Astrocyte (in vitro differentiated cells and primary cell): ENCODE measurements around the gene MRPL1. TPM values are rescaled to one million over a fixed set of nuclear protein-coding genes. Genes with fewer than 3 reads are reported as not detected.

Source experiments
- DNase-seq: peaks from one replicate; pipeline ENCODE4 v3.0.0-alpha.2; 2010; ENCODE audit warnings: low read depth
- FAIRE-seq: peaks from 2 replicates; lab custom pipeline; 2011; peaks lifted over from hg19 to GRCh38; lab: Jason Lieb, UNC
- H2AFZ ChIP-seq: 2 replicates; pipeline ENCODE4 v1.6.0; 2012; ENCODE audit warnings: low read depth, low read length, inconsistent platforms
- H3K27ac ChIP-seq: 2 replicates; pipeline ENCODE4 v1.5.1; 2011; ENCODE audit warnings: low read depth, low read length, inconsistent platforms
- H3K27me3 ChIP-seq: 2 replicates; pipeline ENCODE4 v1.6.0; 2011; ENCODE audit warnings: low read length, inconsistent platforms; ENCODE audit not compliant: insufficient read depth
- H3K36me3 ChIP-seq: 2 replicates; pipeline ENCODE4 v1.5.1; 2011; ENCODE audit warnings: low read length, inconsistent platforms; ENCODE audit not compliant: insufficient read depth
- H3K4me1 ChIP-seq: 2 replicates; pipeline ENCODE4 v1.5.1; 2011; ENCODE audit warnings: low read length, inconsistent platforms; ENCODE audit not compliant: insufficient read depth
- H3K4me2 ChIP-seq: 2 replicates; pipeline ENCODE4 v1.6.0; 2012; ENCODE audit warnings: low read length, inconsistent platforms
- H3K4me3 ChIP-seq: 2 replicates; pipeline ENCODE4 v1.5.1; 2011; ENCODE audit warnings: low read depth, mild to moderate bottlenecking, low read length, inconsistent platforms; ENCODE audit not compliant: insufficient read depth
- H3K79me2 ChIP-seq: 2 replicates; pipeline ENCODE4 v1.6.0; 2012; ENCODE audit warnings: mild to moderate bottlenecking, low read length, inconsistent platforms; ENCODE audit not compliant: insufficient read depth
- H3K9ac ChIP-seq: 2 replicates; pipeline ENCODE4 v1.6.0; 2012; ENCODE audit warnings: mild to moderate bottlenecking, low read length, inconsistent platforms
- H3K9me3 ChIP-seq: 2 replicates; pipeline ENCODE4 v1.5.1; 2012; ENCODE audit warnings: low read depth, mild to moderate bottlenecking, low read length, inconsistent platforms; ENCODE audit not compliant: insufficient read depth
- H4K20me1 ChIP-seq: 2 replicates; pipeline ENCODE4 v1.6.0; 2012; ENCODE audit warnings: low read length, inconsistent platforms; ENCODE audit not compliant: insufficient read depth
- H3K27ac Mint-ChIP-seq: one replicate; pipeline ENCODE4 v1.8.0; 2021; ENCODE audit warnings: mild to moderate bottlenecking, mixed read lengths; ENCODE audit not compliant: unreplicated experiment
- H3K27me3 Mint-ChIP-seq: one replicate; pipeline ENCODE4 v1.8.0; 2021; ENCODE audit warnings: low read depth, mixed read lengths; ENCODE audit not compliant: unreplicated experiment
- H3K36me3 Mint-ChIP-seq: one replicate; pipeline ENCODE4 v1.8.0; 2021; ENCODE audit warnings: low read depth, mixed read lengths; ENCODE audit not compliant: unreplicated experiment
- H3K4me1 Mint-ChIP-seq: one replicate; pipeline ENCODE4 v1.8.0; 2021; ENCODE audit warnings: low read depth, mixed read lengths; ENCODE audit not compliant: unreplicated experiment
- H3K4me3 Mint-ChIP-seq: one replicate; pipeline ENCODE4 v1.8.0; 2021; ENCODE audit warnings: mild to moderate bottlenecking, moderate library complexity, mixed read lengths; ENCODE audit not compliant: unreplicated experiment
- H3K9me3 Mint-ChIP-seq: one replicate; pipeline ENCODE4 v1.8.0; 2021; ENCODE audit warnings: mild to moderate bottlenecking, mixed read lengths; ENCODE audit not compliant: unreplicated experiment
- CTCF ChIP-seq: IDR thresholded peaks from 2 replicates; pipeline ENCODE4 v1.5.1; 2011; ENCODE audit warnings: low read depth, mild to moderate bottlenecking, inconsistent platforms, low read length, moderate library complexity; ENCODE audit not compliant: insufficient read depth
- EZH2 ChIP-seq: IDR thresholded peaks from 2 replicates; pipeline ENCODE4 v1.6.1; 2012; ENCODE audit warnings: mild to moderate bottlenecking, low read length, inconsistent platforms; ENCODE audit not compliant: insufficient read depth
- total RNA-seq: library from RNA; stranded (reverse); gene quantifications from 2 replicates; pipeline ENCODE4 v1.2.1, GENCODE V29; 2021

MRPL1 gene
- total RNA-seq, 1 donor from 2014 or later: 33.2 TPM

- Mint-ChIP-seq H3K27ac (no peak overlapping the region), H3K4me3 (no peak overlapping the region), H3K36me3 (no peaks in the 10 kb centered on the region), H3K9me3 (no peaks in the 10 kb centered on the region), H3K4me1 (peaks cover 8% of the 10 kb centered on the region), H3K27me3 (no peaks in the 10 kb centered on the region)
- no peak for DNase-seq
- no peaks in the 10 kb centered on the region for H4K20me1 ChIP-seq
- no peak overlapping the region for H2AFZ ChIP-seq
- no peak for FAIRE-seq
- TF ChIP-seq EZH2 (no peak), CTCF (no peak)
- H3K36me3 ChIP-seq: no peaks in the 10 kb centered on the region
- no peaks in the 10 kb centered on the region for H3K9me3 ChIP-seq
- no peaks in the 10 kb centered on the region for H3K27me3 ChIP-seq
- H3K9ac ChIP-seq: no peak overlapping the region
- no peak overlapping the region for H3K27ac ChIP-seq
- no peaks in the 10 kb centered on the region for H3K4me1 ChIP-seq
- no peak overlapping the region for H3K4me2 ChIP-seq
- H3K4me3 ChIP-seq: no peak overlapping the region
- no peaks in the 10 kb centered on the region for H3K79me2 ChIP-seq
These were observed 128.3 kb downstream of the MRPL1 start for GRCh38 chr4:77990904-77991358.

GRCh38 chr4:77992581-77992980 is 130.0 kb downstream of the MRPL1 start:
- H3K4me1 Mint-ChIP-seq: peaks cover 8% of the 10 kb centered on the region
- H3K4me2 ChIP-seq: no peak overlapping the region
- DNase-seq (no peak), FAIRE-seq (no peak)
- H3K27ac Mint-ChIP-seq: no peak overlapping the region
- H4K20me1 ChIP-seq: no peaks in the 10 kb centered on the region
- H2AFZ ChIP-seq: no peak overlapping the region
- TF ChIP-seq EZH2 (no peak), CTCF (no peak)
- H3K4me3 Mint-ChIP-seq: no peak overlapping the region
- H3K9ac ChIP-seq: no peak overlapping the region
- H3K79me2 ChIP-seq: no peaks in the 10 kb centered on the region
- H3K27me3 ChIP-seq: no peaks in the 10 kb centered on the region
- H3K4me3 ChIP-seq: no peak overlapping the region
- no peak overlapping the region for H3K27ac ChIP-seq
- no peaks in the 10 kb centered on the region for H3K36me3 Mint-ChIP-seq
- H3K27me3 Mint-ChIP-seq: no peaks in the 10 kb centered on the region
- no peaks in the 10 kb centered on the region for H3K4me1 ChIP-seq
- no peaks in the 10 kb centered on the region for H3K9me3 Mint-ChIP-seq
- H3K36me3 ChIP-seq: no peaks in the 10 kb centered on the region
- no peaks in the 10 kb centered on the region for H3K9me3 ChIP-seq

- no peak overlapping the region for H3K4me3 Mint-ChIP-seq
- Histone ChIP-seq H3K9ac (no peak overlapping the region), H2AFZ (no peak overlapping the region), H3K4me3 (no peak overlapping the region), H3K9me3 (no peaks in the 10 kb centered on the region), H3K27me3 (no peaks in the 10 kb centered on the region), H3K27ac (no peak overlapping the region), H3K4me2 (no peak overlapping the region), H3K4me1 (no peaks in the 10 kb centered on the region), H3K36me3 (no peaks in the 10 kb centered on the region), H4K20me1 (no peaks in the 10 kb centered on the region), H3K79me2 (no peaks in the 10 kb centered on the region)
- DNase-seq (peak; percentile 60), FAIRE-seq (no peak)
- H3K27me3 Mint-ChIP-seq: peaks cover 2% of the 10 kb centered on the region
- H3K27ac Mint-ChIP-seq: no peak overlapping the region
- H3K4me1 Mint-ChIP-seq: peaks cover 8% of the 10 kb centered on the region
- no peaks in the 10 kb centered on the region for H3K9me3 Mint-ChIP-seq
- no peaks in the 10 kb centered on the region for H3K36me3 Mint-ChIP-seq
- TF ChIP-seq CTCF (peak; percentile 76), EZH2 (no peak)
These were observed 131.6 kb downstream of the MRPL1 start for GRCh38 chr4:77994194-77994721.
